ENCODE results near the gene ACOT8.

DNA sequence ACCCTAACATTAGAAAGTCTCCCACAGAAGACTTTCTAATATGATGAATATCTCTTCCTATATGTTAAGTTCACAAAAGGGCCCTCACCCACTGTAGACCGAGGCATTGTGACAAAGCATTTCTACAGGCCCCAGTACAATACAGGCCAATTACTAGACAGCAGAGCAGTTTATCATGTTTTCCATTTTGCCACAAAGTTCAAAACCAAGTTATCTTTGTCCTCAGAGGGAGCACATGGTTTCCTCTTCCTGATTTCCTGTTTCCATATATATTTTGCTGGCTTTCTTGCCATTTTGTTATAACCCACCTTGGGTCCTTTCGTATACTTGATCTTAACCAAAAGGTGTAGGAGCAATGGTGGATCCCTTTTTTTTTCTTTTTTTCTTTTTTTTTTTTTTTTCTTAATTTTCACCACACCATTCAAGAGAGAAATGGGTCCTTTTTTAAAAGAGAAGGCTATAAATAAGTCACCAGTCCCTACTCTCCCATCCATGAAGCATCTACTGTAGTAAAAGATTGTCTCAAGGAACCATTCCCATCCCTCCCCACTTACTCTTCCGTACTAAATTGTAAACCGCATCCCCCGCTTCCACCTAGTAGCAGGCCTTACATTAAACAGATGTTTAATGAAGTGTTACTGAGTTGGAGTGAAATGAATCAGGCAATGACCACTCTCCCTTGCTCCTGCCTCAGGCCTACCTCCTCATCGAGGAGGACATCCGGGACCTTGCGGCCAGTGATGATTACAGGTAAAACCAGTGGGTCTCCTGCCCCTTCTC, 46.8 kb downstream of the ACOT8 start:
- no peak for TF ChIP-seq POLR2A (IDR thresholded peaks at IDR 0.05)
- TF ChIP-seq EP300 (IDR thresholded peaks at IDR 0.05) = no peak
- TF ChIP-seq, protein P1, sequence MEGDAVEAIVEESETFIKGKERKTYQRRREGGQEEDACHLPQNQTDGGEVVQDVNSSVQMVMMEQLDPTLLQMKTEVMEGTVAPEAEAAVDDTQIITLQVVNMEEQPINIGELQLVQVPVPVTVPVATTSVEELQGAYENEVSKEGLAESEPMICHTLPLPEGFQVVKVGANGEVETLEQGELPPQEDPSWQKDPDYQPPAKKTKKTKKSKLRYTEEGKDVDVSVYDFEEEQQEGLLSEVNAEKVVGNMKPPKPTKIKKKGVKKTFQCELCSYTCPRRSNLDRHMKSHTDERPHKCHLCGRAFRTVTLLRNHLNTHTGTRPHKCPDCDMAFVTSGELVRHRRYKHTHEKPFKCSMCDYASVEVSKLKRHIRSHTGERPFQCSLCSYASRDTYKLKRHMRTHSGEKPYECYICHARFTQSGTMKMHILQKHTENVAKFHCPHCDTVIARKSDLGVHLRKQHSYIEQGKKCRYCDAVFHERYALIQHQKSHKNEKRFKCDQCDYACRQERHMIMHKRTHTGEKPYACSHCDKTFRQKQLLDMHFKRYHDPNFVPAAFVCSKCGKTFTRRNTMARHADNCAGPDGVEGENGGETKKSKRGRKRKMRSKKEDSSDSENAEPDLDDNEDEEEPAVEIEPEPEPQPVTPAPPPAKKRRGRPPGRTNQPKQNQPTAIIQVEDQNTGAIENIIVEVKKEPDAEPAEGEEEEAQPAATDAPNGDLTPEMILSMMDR (IDR thresholded peaks at IDR 0.05) = no peak
